Activated T-cell treated with anti-CD3 and anti-CD28 coated beads, Interleukin-2, amount 50 U/mL, for 24 hours (primary cell): ENCODE data around the gene VPS41.

Experiments used
- DNase-seq: peaks from one replicate; pipeline ENCODE4 v3.0.0-alpha.2; 2020
- H3K27ac Mint-ChIP-seq: 2 replicates; pipeline ENCODE4 v1.8.0; 2020; ENCODE audit warnings: mild to moderate bottlenecking, mixed read lengths
- H3K27me3 Mint-ChIP-seq: 2 replicates; pipeline ENCODE4 v1.8.0; 2020; ENCODE audit warnings: mixed read lengths
- H3K36me3 Mint-ChIP-seq: 2 replicates; pipeline ENCODE4 v1.8.0; 2020; ENCODE audit warnings: low read depth, mixed read lengths
- H3K4me1 Mint-ChIP-seq: 2 replicates; pipeline ENCODE4 v1.8.0; 2020; ENCODE audit warnings: low read depth, mixed read lengths
- H3K4me3 Mint-ChIP-seq: 2 replicates; pipeline ENCODE4 v1.8.0; 2020; ENCODE audit warnings: mild to moderate bottlenecking, moderate library complexity, mixed read lengths
- H3K9me3 Mint-ChIP-seq: 2 replicates; pipeline ENCODE4 v1.8.0; 2020; ENCODE audit warnings: mixed read lengths

The VPS41 gene

GRCh38 chr7:38929460-38930171, 20.6 kb upstream of the VPS41 start:
- H3K4me3 Mint-ChIP-seq: no peak overlapping the region
- no peak overlapping the region for H3K27ac Mint-ChIP-seq
- H3K4me1 Mint-ChIP-seq: peaks cover 1% of the 10 kb centered on the region
- peaks cover 6% of the 10 kb centered on the region for H3K27me3 Mint-ChIP-seq
- no peaks in the 10 kb centered on the region for H3K9me3 Mint-ChIP-seq
- no peaks in the 10 kb centered on the region for H3K36me3 Mint-ChIP-seq
- no peak for DNase-seq

GRCh38 chr7:38928506-38928905, 19.5 kb upstream of the VPS41 start:
- no peaks in the 10 kb centered on the region for H3K36me3 Mint-ChIP-seq
- H3K27me3 Mint-ChIP-seq: peaks cover 6% of the 10 kb centered on the region
- no peak for DNase-seq
- no peaks in the 10 kb centered on the region for H3K9me3 Mint-ChIP-seq
- no peak overlapping the region for H3K27ac Mint-ChIP-seq
- peaks cover 1% of the 10 kb centered on the region for H3K4me1 Mint-ChIP-seq
- no peak overlapping the region for H3K4me3 Mint-ChIP-seq

- Mint-ChIP-seq H3K36me3 (no peaks in the 10 kb centered on the region), H3K9me3 (no peaks in the 10 kb centered on the region), H3K27me3 (peaks cover 6% of the 10 kb centered on the region), H3K4me1 (peaks cover 1% of the 10 kb centered on the region), H3K27ac (no peak overlapping the region), H3K4me3 (no peak overlapping the region)
- no peak for DNase-seq
Observed at GRCh38 chr7:38927751-38928150, 18.8 kb upstream of the VPS41 start.

DNA sequence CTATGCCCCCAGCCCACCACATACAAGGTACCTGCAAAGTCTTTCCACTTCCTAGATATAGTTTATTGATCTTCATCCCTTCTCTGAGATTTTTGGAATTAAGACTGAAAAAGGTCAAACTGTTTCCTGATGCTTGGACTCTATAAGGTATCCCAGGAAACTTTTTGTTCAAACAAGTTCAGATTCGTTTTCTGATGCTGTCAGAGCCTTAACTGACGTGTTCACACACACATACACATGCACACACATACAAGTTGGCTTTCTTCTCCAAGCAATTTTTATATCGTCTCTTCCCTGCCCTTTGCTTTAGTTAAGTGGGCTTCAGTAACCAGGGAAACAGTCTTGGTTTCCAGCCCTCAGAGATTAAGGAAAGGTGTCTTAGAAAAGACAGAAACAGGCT, 11.7 kb upstream of the VPS41 start:
- H3K36me3 Mint-ChIP-seq: no peaks in the 10 kb centered on the region
- DNase-seq: no peak
- no peaks in the 10 kb centered on the region for H3K4me1 Mint-ChIP-seq
- H3K27ac Mint-ChIP-seq: no peak overlapping the region
- H3K27me3 Mint-ChIP-seq: peaks cover 4% of the 10 kb centered on the region
- H3K4me3 Mint-ChIP-seq: no peak overlapping the region
- no peaks in the 10 kb centered on the region for H3K9me3 Mint-ChIP-seq

GRCh38 chr7:38916396-38916795, 7.4 kb upstream of the VPS41 start:
- peaks cover 2% of the 10 kb centered on the region for H3K27me3 Mint-ChIP-seq
- H3K4me1 Mint-ChIP-seq: no peaks in the 10 kb centered on the region
- no peaks in the 10 kb centered on the region for H3K36me3 Mint-ChIP-seq
- no peak overlapping the region for H3K4me3 Mint-ChIP-seq
- H3K27ac Mint-ChIP-seq: no peak overlapping the region
- DNase-seq: no peak
- no peaks in the 10 kb centered on the region for H3K9me3 Mint-ChIP-seq

GRCh38 chr7:38909870-38910269, 879 bp upstream of the VPS41 start:
- Mint-ChIP-seq H3K4me3 (no peak overlapping the region), H3K9me3 (no peaks in the 10 kb centered on the region), H3K4me1 (peaks cover 35% of the 10 kb centered on the region), H3K27me3 (peaks cover 2% of the 10 kb centered on the region), H3K36me3 (peaks cover 13% of the 10 kb centered on the region), H3K27ac (no peak overlapping the region)
- DNase-seq: no peak

GRCh38 chr7:38907766-38908165, 1.2 kb downstream of the VPS41 start:
- no peak for DNase-seq
- H3K27ac Mint-ChIP-seq: peak overlapping the region; percentile 95
- peaks cover 25% of the 10 kb centered on the region for H3K36me3 Mint-ChIP-seq
- H3K4me3 Mint-ChIP-seq: peak overlapping the region; percentile 96
- H3K27me3 Mint-ChIP-seq: no peaks in the 10 kb centered on the region
- no peaks in the 10 kb centered on the region for H3K9me3 Mint-ChIP-seq
- H3K4me1 Mint-ChIP-seq: peaks cover 56% of the 10 kb centered on the region

DNA sequence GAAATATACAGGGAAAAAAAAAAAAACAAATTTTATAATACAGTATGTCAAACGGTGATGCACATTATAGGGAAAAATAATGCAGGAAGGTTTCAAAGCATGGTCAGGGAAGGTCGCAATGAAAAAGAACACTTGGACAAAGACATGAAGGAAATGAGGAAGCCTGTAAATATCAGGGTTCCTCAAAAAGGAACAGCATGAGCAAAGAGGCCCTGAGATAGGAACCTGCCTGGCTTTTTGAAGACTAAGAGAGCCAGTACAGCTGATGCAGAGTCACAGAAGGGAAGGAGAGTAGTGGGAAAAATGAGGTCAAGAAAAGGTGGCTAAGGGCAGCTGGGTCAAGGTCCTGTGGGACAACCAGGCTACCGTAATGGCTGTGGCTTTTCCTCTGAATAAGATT, 1.9 kb downstream of the VPS41 start:
- Mint-ChIP-seq H3K4me3 (peak overlapping the region; percentile 8), H3K4me1 (peaks cover 63% of the 10 kb centered on the region), H3K27ac (no peak overlapping the region), H3K9me3 (no peaks in the 10 kb centered on the region), H3K36me3 (peaks cover 25% of the 10 kb centered on the region), H3K27me3 (no peaks in the 10 kb centered on the region)
- DNase-seq: no peak

GRCh38 chr7:38905056-38905759, 3.8 kb downstream of the VPS41 start:
- Mint-ChIP-seq H3K27me3 (no peaks in the 10 kb centered on the region), H3K4me3 (no peak overlapping the region), H3K36me3 (peaks cover 30% of the 10 kb centered on the region), H3K27ac (peak overlapping the region; percentile 23), H3K9me3 (no peaks in the 10 kb centered on the region), H3K4me1 (peaks cover 79% of the 10 kb centered on the region)
- DNase-seq: no peak

GRCh38 chr7:38903057-38903456, 5.9 kb downstream of the VPS41 start:
- DNase-seq: no peak
- Mint-ChIP-seq H3K36me3 (peaks cover 27% of the 10 kb centered on the region), H3K27me3 (no peaks in the 10 kb centered on the region), H3K4me1 (peaks cover 77% of the 10 kb centered on the region), H3K4me3 (no peak overlapping the region), H3K27ac (no peak overlapping the region), H3K9me3 (no peaks in the 10 kb centered on the region)

DNA sequence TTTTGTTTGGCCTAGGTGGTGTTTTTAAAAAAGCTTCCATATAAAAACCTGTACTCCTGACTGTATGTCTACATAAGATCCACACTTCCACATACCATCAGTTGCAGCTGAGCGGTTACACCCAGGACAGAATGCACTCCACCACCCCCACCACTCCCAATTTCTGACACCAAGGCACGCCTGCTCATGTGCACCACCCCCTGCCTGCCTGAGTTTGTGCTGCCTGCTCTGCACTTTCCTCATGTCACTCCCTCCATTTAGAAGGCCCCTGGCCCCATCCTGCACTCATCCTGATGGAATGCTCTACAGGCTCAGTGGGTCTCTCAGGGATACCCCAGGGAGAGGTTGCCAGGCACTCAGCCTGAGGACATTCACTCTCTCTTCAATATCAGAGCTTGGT, 6.5 kb downstream of the VPS41 start:
- peaks cover 73% of the 10 kb centered on the region for H3K4me1 Mint-ChIP-seq
- no peak for DNase-seq
- H3K4me3 Mint-ChIP-seq: no peak overlapping the region
- H3K36me3 Mint-ChIP-seq: peaks cover 32% of the 10 kb centered on the region
- H3K27ac Mint-ChIP-seq: peak overlapping the region; percentile 55
- H3K9me3 Mint-ChIP-seq: no peaks in the 10 kb centered on the region
- no peaks in the 10 kb centered on the region for H3K27me3 Mint-ChIP-seq

GRCh38 chr7:38893061-38893460, 15.9 kb downstream of the VPS41 start:
- H3K9me3 Mint-ChIP-seq: peaks cover 9% of the 10 kb centered on the region
- peaks cover 70% of the 10 kb centered on the region for H3K36me3 Mint-ChIP-seq
- H3K27ac Mint-ChIP-seq: no peak overlapping the region
- no peaks in the 10 kb centered on the region for H3K27me3 Mint-ChIP-seq
- peaks cover 15% of the 10 kb centered on the region for H3K4me1 Mint-ChIP-seq
- H3K4me3 Mint-ChIP-seq: no peak overlapping the region
- no peak for DNase-seq

DNA sequence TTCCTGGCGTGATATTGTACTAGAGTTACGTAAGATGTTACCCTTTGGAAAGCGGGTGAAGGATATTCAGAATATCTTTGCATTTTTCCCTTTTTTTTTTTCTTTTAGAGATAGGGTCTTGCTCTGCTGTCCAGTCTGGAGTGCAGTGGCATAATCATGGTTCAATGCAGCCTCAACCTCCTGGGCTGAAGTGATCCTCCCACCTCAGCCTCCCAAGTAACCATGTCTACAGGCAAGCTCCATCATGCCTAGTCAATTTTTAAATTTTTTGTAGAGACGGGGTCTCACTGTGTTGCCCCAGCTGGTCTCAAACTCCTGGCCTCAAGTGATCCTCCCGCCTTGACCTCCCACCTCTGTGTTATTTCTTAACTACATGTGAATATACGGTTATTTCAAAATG, 18.4 kb downstream of the VPS41 start:
- H3K4me1 Mint-ChIP-seq: peaks cover 22% of the 10 kb centered on the region
- no peak overlapping the region for H3K4me3 Mint-ChIP-seq
- DNase-seq: no peak
- peaks cover 74% of the 10 kb centered on the region for H3K36me3 Mint-ChIP-seq
- no peak overlapping the region for H3K27ac Mint-ChIP-seq
- peaks cover 9% of the 10 kb centered on the region for H3K9me3 Mint-ChIP-seq
- no peaks in the 10 kb centered on the region for H3K27me3 Mint-ChIP-seq

DNA sequence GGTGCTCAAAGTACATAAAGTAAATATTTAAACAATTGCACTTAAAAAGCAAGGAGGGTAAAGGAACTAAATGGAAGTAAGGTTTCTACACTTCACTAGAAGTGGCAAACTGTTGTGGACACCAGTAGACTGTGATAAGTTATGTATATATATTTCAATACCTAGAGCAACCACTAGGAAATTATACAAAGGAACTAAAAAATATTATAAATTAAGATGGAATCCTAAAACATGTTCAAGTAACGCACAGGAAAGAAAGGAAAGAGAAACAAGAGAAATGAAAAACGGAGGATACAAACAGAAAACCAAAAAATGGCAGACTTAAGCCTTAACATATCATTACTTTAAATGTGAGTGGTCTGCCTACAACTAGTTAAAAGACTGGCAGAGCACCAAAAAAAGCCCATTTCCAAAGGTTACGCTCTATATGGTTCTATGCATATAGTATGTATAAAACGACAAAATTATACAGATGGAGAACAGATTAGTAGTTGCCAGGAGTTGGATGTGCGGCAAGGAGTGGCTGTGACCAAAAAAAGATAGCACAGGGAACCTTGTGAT, 19.0 kb downstream of the VPS41 start:
- H3K27ac Mint-ChIP-seq: no peak overlapping the region
- H3K36me3 Mint-ChIP-seq: peaks cover 75% of the 10 kb centered on the region
- H3K4me3 Mint-ChIP-seq: no peak overlapping the region
- H3K9me3 Mint-ChIP-seq: peaks cover 9% of the 10 kb centered on the region
- peaks cover 25% of the 10 kb centered on the region for H3K4me1 Mint-ChIP-seq
- DNase-seq: no peak
- no peaks in the 10 kb centered on the region for H3K27me3 Mint-ChIP-seq

GRCh38 chr7:38889079-38889478, 19.9 kb downstream of the VPS41 start:
- H3K36me3 Mint-ChIP-seq: peaks cover 71% of the 10 kb centered on the region
- peaks cover 30% of the 10 kb centered on the region for H3K4me1 Mint-ChIP-seq
- no peak overlapping the region for H3K27ac Mint-ChIP-seq
- peaks cover 9% of the 10 kb centered on the region for H3K9me3 Mint-ChIP-seq
- no peaks in the 10 kb centered on the region for H3K27me3 Mint-ChIP-seq
- no peak overlapping the region for H3K4me3 Mint-ChIP-seq
- DNase-seq: no peak
